Measurements from ENCODE around the gene NAB1. TPM values are rescaled to one million over a fixed set of nuclear protein-coding genes. Genes with fewer than 3 reads are reported as not detected.
"Not testable (repeated sequence)": the region's sequence is repeated elsewhere in the genome, so short reads cannot be mapped to it uniquely, and the experiment has no call there.

Gene NAB1
- total and polyA plus RNA-seq, 8 donors, result 7.2 to 23.4 (median 10.5) TPM

DNA sequence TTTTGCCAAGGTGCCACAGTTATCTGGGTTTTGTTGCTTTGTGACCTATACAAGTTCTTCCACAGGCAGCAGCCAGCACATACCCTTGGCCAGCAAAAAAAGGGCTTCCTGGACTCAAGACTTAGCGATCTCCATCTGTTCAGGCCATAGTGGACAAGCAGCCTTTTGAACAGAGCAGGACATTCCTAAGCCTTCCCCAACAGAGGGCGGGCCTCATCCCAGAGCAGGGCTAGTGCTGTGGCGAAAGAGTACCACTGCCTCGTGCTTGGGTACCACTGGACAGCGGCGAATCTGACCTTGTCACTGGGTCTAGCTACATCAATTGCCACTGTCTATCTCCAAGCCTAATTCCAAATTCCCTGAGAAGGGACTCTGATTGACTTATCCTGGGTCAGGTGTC lies 56.4 kb downstream of the NAB1 start:
- H3K27me3 ChIP-seq, result no peaks in the 10 kb centered on the region
- FAIRE-seq, result no peak
- no peak for DNase-seq
- no peak overlapping the region for H3K4me3 ChIP-seq
- TF ChIP-seq, protein P1, sequence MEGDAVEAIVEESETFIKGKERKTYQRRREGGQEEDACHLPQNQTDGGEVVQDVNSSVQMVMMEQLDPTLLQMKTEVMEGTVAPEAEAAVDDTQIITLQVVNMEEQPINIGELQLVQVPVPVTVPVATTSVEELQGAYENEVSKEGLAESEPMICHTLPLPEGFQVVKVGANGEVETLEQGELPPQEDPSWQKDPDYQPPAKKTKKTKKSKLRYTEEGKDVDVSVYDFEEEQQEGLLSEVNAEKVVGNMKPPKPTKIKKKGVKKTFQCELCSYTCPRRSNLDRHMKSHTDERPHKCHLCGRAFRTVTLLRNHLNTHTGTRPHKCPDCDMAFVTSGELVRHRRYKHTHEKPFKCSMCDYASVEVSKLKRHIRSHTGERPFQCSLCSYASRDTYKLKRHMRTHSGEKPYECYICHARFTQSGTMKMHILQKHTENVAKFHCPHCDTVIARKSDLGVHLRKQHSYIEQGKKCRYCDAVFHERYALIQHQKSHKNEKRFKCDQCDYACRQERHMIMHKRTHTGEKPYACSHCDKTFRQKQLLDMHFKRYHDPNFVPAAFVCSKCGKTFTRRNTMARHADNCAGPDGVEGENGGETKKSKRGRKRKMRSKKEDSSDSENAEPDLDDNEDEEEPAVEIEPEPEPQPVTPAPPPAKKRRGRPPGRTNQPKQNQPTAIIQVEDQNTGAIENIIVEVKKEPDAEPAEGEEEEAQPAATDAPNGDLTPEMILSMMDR (IDR thresholded peaks at IDR 0.05), result no peak
- intact Hi-C loops (cut with DNase I), result no loop called here
- H3K4me1 ChIP-seq, result no peaks in the 10 kb centered on the region
- no peaks in the 10 kb centered on the region for H3K9me3 ChIP-seq
- 95 to 97% methylated on average over 6 of the region's 6 CpGs for WGBS, 2 donors
- H3K27ac ChIP-seq, result no peak overlapping the region
- H3K36me3 ChIP-seq, result no peaks in the 10 kb centered on the region
- no peak for ATAC-seq

DNA sequence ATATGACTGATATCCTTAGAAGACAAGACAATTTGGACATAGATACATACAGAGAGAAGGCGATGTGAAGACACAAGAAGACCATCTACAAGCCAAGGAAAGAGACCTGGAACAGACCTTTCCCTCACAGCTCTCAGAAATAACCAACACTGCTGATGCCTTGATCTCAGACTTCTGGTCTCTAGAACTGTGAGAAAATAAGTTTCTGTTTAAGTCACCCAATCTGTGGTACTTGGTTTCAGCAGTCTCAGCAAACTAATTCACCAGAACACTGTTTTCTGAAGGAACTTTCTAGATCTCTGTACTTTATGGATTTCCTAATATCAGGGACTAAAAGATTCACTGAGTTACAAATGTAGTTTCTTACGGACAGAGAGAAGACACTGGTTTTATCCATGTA lies 58.8 kb downstream of the NAB1 start:
- FAIRE-seq (no peak), ATAC-seq (no peak), DNase-seq (no peak)
- Histone ChIP-seq H3K36me3 (no peaks in the 10 kb centered on the region), H3K27ac (no peak overlapping the region), H3K4me1 (no peaks in the 10 kb centered on the region), H3K27me3 (no peaks in the 10 kb centered on the region), H3K4me3 (no peak overlapping the region), H3K9me3 (no peaks in the 10 kb centered on the region)
- intact Hi-C loops (cut with DNase I), result no loop called here
- WGBS, 2 donors, result 87 to 96% methylated on average over 2 of the region's 2 CpGs
- TF ChIP-seq, protein P1 (IDR thresholded peaks at IDR 0.05), result no peak

DNA sequence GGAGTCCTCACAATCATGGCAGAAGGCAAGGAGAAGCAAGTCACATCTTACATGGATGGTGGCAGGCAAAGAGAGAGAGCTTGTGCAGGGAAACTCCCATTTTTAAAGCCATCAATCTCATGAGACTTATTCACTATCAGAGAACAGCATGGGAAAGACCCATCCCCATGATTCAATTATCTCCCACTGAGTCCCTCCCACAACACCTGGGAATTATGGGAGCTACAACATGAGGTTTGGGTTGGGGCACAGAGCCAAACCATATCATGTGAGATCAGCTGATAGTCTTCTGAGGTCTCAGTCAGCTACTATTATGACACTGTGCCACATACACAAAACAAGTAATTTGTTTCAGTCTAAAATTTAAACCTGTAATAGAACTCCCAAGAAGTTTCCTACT lies 59.8 kb downstream of the NAB1 start:
- ATAC-seq; H3K4me1 ChIP-seq; H3K27me3 ChIP-seq; intact Hi-C loops (cut with DNase I); H3K36me3 ChIP-seq; H3K4me3 ChIP-seq; H3K9me3 ChIP-seq; DNase-seq; H3K27ac ChIP-seq; FAIRE-seq: not testable (repeated sequence)

DNA sequence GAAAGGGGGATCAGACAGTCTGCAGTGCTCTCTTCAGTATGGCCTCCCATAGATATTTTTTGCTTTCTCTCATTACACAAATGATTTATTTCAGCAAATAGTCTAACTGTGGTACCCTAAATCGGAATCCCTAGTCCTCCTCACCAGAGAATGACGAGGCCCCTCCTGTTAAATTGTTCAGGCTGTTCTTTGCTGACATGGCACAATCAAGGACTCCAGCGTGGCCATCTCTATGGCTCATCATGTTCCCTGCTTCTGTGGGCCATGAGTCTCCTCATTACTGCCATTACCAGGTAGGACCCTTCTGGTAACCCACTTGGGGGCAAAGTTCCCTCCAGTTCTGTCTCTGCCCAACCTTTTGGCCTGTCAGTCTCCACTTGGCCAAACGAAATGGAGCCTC lies 62.2 kb downstream of the NAB1 start:
- no peak for FAIRE-seq
- Histone ChIP-seq H3K4me3 (no peak overlapping the region), H3K4me1 (no peaks in the 10 kb centered on the region), H3K27ac (no peak overlapping the region), H3K36me3 (no peaks in the 10 kb centered on the region), H3K9me3 (no peaks in the 10 kb centered on the region), H3K27me3 (no peaks in the 10 kb centered on the region)
- intact Hi-C loops (cut with DNase I), result no loop called here
- 75 to 77% methylated on average over 4 of the region's 4 CpGs for WGBS, 2 donors
- DNase-seq, result no peak
- ATAC-seq, result no peak
- TF ChIP-seq, protein P1 (IDR thresholded peaks at IDR 0.05), result no peak

DNA sequence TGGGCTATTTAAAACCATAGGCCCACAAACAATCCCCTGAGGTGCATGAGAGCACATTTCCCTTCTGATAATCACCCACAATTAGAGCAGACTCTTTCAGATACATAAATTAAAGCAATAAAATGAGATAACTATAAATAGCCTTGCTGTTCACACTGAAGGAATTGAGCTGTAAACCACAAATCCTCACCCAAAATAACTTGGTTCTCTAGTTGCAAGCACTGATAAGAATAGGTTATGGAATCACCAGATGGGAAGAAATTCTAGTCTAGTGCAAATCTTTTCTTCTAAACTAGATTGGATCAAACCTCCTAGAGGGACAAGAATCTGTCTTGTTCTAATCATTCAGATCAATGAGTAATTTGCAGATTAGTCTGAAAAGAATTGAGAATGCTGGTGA lies 64.6 kb downstream of the NAB1 start:
- Histone ChIP-seq H3K9me3 (no peaks in the 10 kb centered on the region), H3K27me3 (no peaks in the 10 kb centered on the region), H3K4me1 (no peaks in the 10 kb centered on the region), H3K27ac (no peak overlapping the region), H3K4me3 (no peak overlapping the region), H3K36me3 (no peaks in the 10 kb centered on the region)
- TF ChIP-seq, protein P1 (IDR thresholded peaks at IDR 0.05), result no peak
- FAIRE-seq, result no peak
- intact Hi-C loops (cut with DNase I), result no loop called here
- no peak for ATAC-seq
- no peak for DNase-seq

DNA sequence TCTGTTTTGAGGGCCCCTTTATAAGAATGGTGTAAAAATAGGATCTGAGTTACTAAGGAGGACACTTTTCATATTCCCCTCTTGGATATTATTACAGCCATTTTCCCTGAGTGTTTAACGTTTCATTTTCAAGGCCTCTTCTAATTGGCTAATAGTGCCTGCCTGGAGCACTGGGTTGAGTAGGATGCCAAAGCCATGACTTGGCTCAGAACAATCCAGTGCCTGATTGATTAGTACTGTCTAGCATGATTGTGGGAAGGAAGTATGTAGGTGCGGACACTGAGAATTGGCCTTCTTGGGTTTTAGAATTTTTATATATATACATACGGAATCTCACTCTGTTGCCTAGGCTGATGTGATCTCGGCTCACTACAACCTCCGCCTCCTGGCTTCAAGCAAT lies 66.1 kb downstream of the NAB1 start:
- no peak for FAIRE-seq
- TF ChIP-seq, protein P1 (IDR thresholded peaks at IDR 0.05), result no peak

More for the DNA sequence above, 66.1 kb downstream of the NAB1 start:
- intact Hi-C loops (cut with DNase I), result no loop called here
- Histone ChIP-seq H3K27ac (no peak overlapping the region), H3K4me3 (no peak overlapping the region), H3K36me3 (no peaks in the 10 kb centered on the region), H3K4me1 (no peaks in the 10 kb centered on the region), H3K9me3 (no peaks in the 10 kb centered on the region), H3K27me3 (no peaks in the 10 kb centered on the region)
- ATAC-seq (no peak), DNase-seq (no peak)
- WGBS, 2 donors, result 80 to 86% methylated on average over 5 of the region's 5 CpGs
